ENCODE data around the gene HDAC4.

HDAC4 gene

DNA sequence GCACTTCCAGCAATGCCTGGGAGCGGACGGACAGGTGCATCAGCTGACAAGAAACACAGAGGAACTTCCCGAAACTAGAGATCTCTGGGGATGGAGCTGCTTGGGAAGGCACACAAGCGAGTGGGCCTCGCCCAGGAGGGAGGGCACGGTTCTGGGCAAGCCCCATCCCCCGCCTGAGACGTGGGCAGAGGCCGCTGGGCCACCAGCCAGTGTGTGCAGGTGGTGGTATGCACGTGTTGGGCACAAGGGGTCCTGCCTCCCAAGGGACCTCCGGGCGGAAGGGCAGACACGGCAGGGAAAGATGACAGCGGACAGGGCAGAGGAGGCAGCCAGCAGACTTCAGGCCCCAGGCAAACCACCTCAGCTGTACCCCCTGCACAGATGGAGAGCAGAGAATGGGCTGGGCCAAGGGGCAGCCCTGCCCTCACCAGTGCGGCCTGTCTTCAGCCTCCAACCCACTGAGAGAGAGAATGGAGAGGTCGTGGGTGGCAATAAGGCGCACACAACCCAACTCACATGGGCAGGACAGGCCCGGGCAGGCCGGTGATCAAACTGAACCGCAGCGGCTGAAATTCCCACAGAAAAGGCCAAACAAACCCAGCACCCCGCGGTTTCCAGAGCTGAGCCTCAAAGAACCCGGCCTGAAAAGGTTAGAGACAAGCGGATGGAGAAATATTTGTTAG lies 51.2 kb downstream of the HDAC4 start:
- ChIA-PET POLR2A (no interaction called here), CTCF (no interaction called here)
- no peak for TF ChIP-seq FOXM1 (IDR thresholded peaks at IDR 0.05; ENCODE audit: borderline replicate concordance)
- TF ChIP-seq SUZ12 (IDR thresholded peaks at IDR 0.05) = no peak
- no peak for TF ChIP-seq LEF1 (IDR thresholded peaks at IDR 0.05; ENCODE audit: borderline replicate concordance)
- TF ChIP-seq TARDBP (IDR thresholded peaks at IDR 0.05) = no peak
- no peak for TF ChIP-seq L3MBTL2 (conservative IDR thresholded peaks at IDR 0.05)
- no peak for TF ChIP-seq SP1 (IDR thresholded peaks at IDR 0.05)
- no peak for TF ChIP-seq BHLHE40 (IDR thresholded peaks at IDR 0.05; ENCODE audit: borderline replicate concordance)
- TF ChIP-seq, protein P1, sequence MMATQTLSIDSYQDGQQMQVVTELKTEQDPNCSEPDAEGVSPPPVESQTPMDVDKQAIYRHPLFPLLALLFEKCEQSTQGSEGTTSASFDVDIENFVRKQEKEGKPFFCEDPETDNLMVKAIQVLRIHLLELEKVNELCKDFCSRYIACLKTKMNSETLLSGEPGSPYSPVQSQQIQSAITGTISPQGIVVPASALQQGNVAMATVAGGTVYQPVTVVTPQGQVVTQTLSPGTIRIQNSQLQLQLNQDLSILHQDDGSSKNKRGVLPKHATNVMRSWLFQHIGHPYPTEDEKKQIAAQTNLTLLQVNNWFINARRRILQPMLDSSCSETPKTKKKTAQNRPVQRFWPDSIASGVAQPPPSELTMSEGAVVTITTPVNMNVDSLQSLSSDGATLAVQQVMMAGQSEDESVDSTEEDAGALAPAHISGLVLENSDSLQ (IDR thresholded peaks at IDR 0.05) = no peak
- no peak for TF ChIP-seq FOXA1 (IDR thresholded peaks at IDR 0.05)
- TF ChIP-seq HDGF (IDR thresholded peaks at IDR 0.05; ENCODE audit: borderline replicate concordance) = no peak
- TF ChIP-seq ARNT (IDR thresholded peaks at IDR 0.05) = no peak
- TF ChIP-seq FOXK2 (IDR thresholded peaks at IDR 0.05) = no peak
- TF ChIP-seq ZNF384 (IDR thresholded peaks at IDR 0.05) = no peak
- no peak for TF ChIP-seq ELF4 (IDR thresholded peaks at IDR 0.05)
- TF ChIP-seq CTBP1 (IDR thresholded peaks at IDR 0.05; ENCODE audit: borderline replicate concordance) = no peak
- no peak for TF ChIP-seq NFRKB (IDR thresholded peaks at IDR 0.05)
- DNase-seq (ENCODE audit: extremely low spot score) = no peak

DNA sequence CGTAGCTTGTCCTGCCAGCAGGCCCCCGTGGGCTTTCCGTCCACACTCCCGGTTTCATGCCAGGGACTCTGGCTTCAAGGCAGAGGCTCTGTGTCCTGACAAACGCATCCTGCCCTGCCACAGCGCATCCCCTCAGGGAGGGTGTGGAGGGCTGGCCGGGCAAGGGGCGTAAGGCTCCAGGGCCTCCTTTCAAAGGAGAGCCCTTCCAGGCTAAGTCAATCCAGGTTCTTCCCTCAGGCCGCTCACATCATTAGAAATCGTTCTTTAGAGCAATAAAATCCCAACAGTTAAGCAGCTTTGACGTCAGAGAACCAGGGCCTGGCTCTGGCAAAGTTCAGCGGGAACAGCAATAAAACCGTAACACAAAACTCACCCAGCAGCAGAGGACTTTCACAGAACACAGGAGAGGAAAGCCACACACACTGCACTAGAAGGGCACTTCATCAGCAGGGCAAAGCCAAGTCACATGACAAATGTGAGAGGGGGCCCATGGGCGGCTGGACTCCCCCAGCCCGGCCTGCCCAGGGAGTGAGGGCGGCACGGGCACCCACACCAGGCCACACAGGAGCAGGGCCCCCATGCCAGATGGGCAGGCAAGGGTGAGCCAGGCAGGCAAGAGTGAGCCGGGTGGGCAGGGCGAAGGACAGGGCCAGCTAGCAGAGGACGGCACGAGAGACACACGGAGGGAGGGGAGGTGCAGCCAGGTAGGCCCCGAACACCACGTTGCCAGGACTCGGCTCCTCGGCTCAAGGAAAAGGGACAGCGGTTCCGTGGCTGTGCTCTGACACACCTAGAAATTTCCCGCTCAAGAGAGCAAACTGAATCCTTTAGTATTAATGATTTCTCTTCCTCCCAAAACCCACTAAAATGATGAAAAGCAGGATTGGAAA lies 52.0 kb downstream of the HDAC4 start:
- TF ChIP-seq HDGF (IDR thresholded peaks at IDR 0.05; ENCODE audit: borderline replicate concordance) (no peak), FOXK2 (IDR thresholded peaks at IDR 0.05) (no peak), BHLHE40 (IDR thresholded peaks at IDR 0.05; ENCODE audit: borderline replicate concordance) (no peak), NFRKB (IDR thresholded peaks at IDR 0.05) (no peak), ELF4 (IDR thresholded peaks at IDR 0.05) (no peak), FOXM1 (IDR thresholded peaks at IDR 0.05; ENCODE audit: borderline replicate concordance) (no peak), ZNF384 (IDR thresholded peaks at IDR 0.05) (no peak), TARDBP (IDR thresholded peaks at IDR 0.05) (no peak), CTBP1 (IDR thresholded peaks at IDR 0.05; ENCODE audit: borderline replicate concordance) (no peak), SUZ12 (IDR thresholded peaks at IDR 0.05) (no peak), SP1 (IDR thresholded peaks at IDR 0.05) (no peak), L3MBTL2 (conservative IDR thresholded peaks at IDR 0.05) (no peak), FOXA1 (IDR thresholded peaks at IDR 0.05) (no peak), ARNT (IDR thresholded peaks at IDR 0.05) (no peak), LEF1 (IDR thresholded peaks at IDR 0.05; ENCODE audit: borderline replicate concordance) (no peak)
- TF ChIP-seq, protein P1 (IDR thresholded peaks at IDR 0.05) = no peak
- POLR2A ChIA-PET = no interaction called here
- DNase-seq (ENCODE audit: extremely low spot score) = peak; percentile 41
- CTCF ChIA-PET = no interaction called here

DNA sequence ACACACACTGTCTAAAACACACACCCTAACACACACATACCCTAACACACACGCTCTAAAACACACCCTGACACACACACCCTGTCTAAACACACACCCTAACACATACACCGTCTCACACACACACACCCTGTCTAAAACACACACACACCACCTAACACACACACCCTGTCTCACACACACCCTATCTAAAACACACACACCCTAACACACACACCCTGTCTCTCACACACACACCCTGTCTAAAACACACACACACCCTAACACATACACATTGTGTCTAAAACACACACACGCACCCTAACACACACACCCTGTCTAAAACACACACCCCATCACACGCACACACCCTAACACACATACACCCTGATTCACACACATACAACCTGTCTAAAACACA lies 54.1 kb downstream of the HDAC4 start:
- TF ChIP-seq FOXM1 (IDR thresholded peaks at IDR 0.05; ENCODE audit: borderline replicate concordance) (no peak), BHLHE40 (IDR thresholded peaks at IDR 0.05; ENCODE audit: borderline replicate concordance) (no peak), LEF1 (IDR thresholded peaks at IDR 0.05; ENCODE audit: borderline replicate concordance) (no peak), NFRKB (IDR thresholded peaks at IDR 0.05) (no peak), FOXA1 (IDR thresholded peaks at IDR 0.05) (no peak), SP1 (IDR thresholded peaks at IDR 0.05) (no peak), CTBP1 (IDR thresholded peaks at IDR 0.05; ENCODE audit: borderline replicate concordance) (no peak), FOXK2 (IDR thresholded peaks at IDR 0.05) (no peak), TARDBP (IDR thresholded peaks at IDR 0.05) (no peak), L3MBTL2 (conservative IDR thresholded peaks at IDR 0.05) (no peak), ARNT (IDR thresholded peaks at IDR 0.05) (no peak), ELF4 (IDR thresholded peaks at IDR 0.05) (no peak)
- TF ChIP-seq, protein P1 (IDR thresholded peaks at IDR 0.05) = no peak
- ChIA-PET POLR2A (no interaction called here), CTCF (no interaction called here)
- DNase-seq (ENCODE audit: extremely low spot score) = no peak

DNA sequence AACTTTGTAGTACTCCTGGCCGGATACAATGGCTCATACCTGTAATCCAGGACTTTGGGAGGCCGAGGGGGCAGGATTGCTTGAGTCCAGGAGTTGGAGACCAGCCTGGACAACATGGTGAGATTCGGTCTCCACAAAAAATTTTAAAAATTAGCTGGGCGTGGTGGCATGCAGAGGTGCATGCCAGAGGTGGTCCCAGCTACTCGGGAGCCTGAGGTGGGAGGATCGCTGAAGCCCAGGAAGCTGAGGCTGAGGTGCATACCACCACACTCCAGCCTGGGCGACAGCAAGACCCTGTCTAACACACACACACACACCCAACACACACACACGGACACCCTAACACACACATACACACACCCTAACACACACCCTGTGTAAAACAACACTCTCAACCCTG lies 55.6 kb downstream of the HDAC4 start:
- no peak for DNase-seq (ENCODE audit: extremely low spot score)
- TF ChIP-seq FOXM1 (IDR thresholded peaks at IDR 0.05; ENCODE audit: borderline replicate concordance) (no peak), SUZ12 (IDR thresholded peaks at IDR 0.05) (no peak), FOXK2 (IDR thresholded peaks at IDR 0.05) (no peak)
- POLR2A ChIA-PET = no interaction called here
- CTCF ChIA-PET = no interaction called here

DNA sequence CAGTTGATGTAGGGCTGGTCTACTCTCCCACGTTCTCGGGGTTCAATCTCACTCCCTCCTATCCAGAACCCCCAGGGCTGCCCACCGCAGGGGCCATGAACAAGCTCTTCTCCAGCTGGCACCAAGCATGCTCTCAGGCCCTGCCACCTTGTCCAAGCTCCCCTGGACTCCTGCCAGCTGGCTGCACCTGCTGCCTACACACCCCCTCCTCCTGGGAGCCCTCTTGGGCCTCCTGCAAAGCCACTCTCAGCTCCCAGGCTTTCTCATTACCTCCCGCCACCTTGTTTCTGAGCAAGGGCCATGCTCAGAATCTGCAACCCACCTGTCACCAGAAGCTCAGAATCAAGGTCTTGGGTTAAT lies 56.0 kb downstream of the HDAC4 start:
- CTCF ChIA-PET = no interaction called here
- DNase-seq (ENCODE audit: extremely low spot score) = no peak

More for the DNA sequence above, 56.0 kb downstream of the HDAC4 start:
- POLR2A ChIA-PET = no interaction called here
- no peak for TF ChIP-seq NFRKB (IDR thresholded peaks at IDR 0.05)
- TF ChIP-seq LEF1 (IDR thresholded peaks at IDR 0.05; ENCODE audit: borderline replicate concordance) = no peak
- no peak for TF ChIP-seq ELF4 (IDR thresholded peaks at IDR 0.05)
- no peak for TF ChIP-seq SP1 (IDR thresholded peaks at IDR 0.05)
- TF ChIP-seq FOXM1 (IDR thresholded peaks at IDR 0.05; ENCODE audit: borderline replicate concordance) = no peak
- no peak for TF ChIP-seq FOXA1 (IDR thresholded peaks at IDR 0.05)
- TF ChIP-seq, protein P1 (IDR thresholded peaks at IDR 0.05) = no peak
- TF ChIP-seq ARNT (IDR thresholded peaks at IDR 0.05) = no peak
- TF ChIP-seq TARDBP (IDR thresholded peaks at IDR 0.05) = no peak
- no peak for TF ChIP-seq L3MBTL2 (conservative IDR thresholded peaks at IDR 0.05)
- TF ChIP-seq CTBP1 (IDR thresholded peaks at IDR 0.05; ENCODE audit: borderline replicate concordance) = no peak
- no peak for TF ChIP-seq BHLHE40 (IDR thresholded peaks at IDR 0.05; ENCODE audit: borderline replicate concordance)
- no peak for TF ChIP-seq SUZ12 (IDR thresholded peaks at IDR 0.05)
- TF ChIP-seq ZNF384 (IDR thresholded peaks at IDR 0.05) = no peak
- no peak for TF ChIP-seq FOXK2 (IDR thresholded peaks at IDR 0.05)
- no peak for TF ChIP-seq HDGF (IDR thresholded peaks at IDR 0.05; ENCODE audit: borderline replicate concordance)

Data from HEK293T (cell line).